ENCODE data around the gene NOL6.

- TF ChIP-seq CTCF (IDR thresholded peaks at IDR 0.05; ENCODE audit: insufficient read depth, low read length, poor library complexity, severe bottlenecking) (no peak), EZH2phosphoT487 (conservative IDR thresholded peaks at IDR 0.05; ENCODE audit: low read length) (no peak)
Measured at GRCh38 chr9:33469891-33470290, 3.8 kb downstream of the NOL6 start.

Data from SU-DHL-6 (cell line).